Gastroesophageal sphincter (tissue), 4 donors: ENCODE results near the gene GGTLC2. TPM values are rescaled to one million over a fixed set of nuclear protein-coding genes. Genes with fewer than 3 reads are reported as not detected.
"Not testable (repeated sequence)": the region's sequence is repeated elsewhere in the genome, so short reads cannot be mapped to it uniquely, and the experiment has no call there.

Source experiments
- ATAC-seq: fragments of 150-250 bp; one replicate; pipeline ENCODE4 v1.9.1; 2016; ENCODE audit warnings: mild to moderate bottlenecking, moderate library complexity
- H3K27ac ChIP-seq, 4 donors: fragments of 200-600 bp; sonication (generic) in 3 of 4; 1 replicate in 3 of 4; 2 replicates in 1 of 4; pipeline ENCODE4 v1.5.1; 2016 to 2019
- H3K27me3 ChIP-seq: fragments of 200-600 bp; sonication (generic); one replicate; pipeline ENCODE4 v1.5.1; 2019
- H3K36me3 ChIP-seq, 2 donors: fragments of 200-600 bp; sonication (generic); one replicate each; pipeline ENCODE4 v1.5.1; 2019; ENCODE audit warnings: control low read depth in 1 of 2
- H3K4me1 ChIP-seq, 3 donors: fragments of 200-600 bp; sonication (generic); 1 replicate in 2 of 3; 2 replicates in 1 of 3; pipeline ENCODE4 v1.5.1; 2016 to 2019; ENCODE audit warnings: control low read depth in 2 of 3
- H3K4me3 ChIP-seq, 2 donors: fragments of 200-600 bp; sonication (generic); one replicate each; pipeline ENCODE4 v1.5.1; 2019; ENCODE audit warnings: mild to moderate bottlenecking in 1 of 2, moderate library complexity in 1 of 2
- H3K9me3 ChIP-seq, 3 donors: fragments of 200-600 bp; sonication (generic); one replicate each; pipeline ENCODE4 v1.5.1; 2017 to 2019; ENCODE audit warnings: control low read depth in 2 of 3
- CTCF ChIP-seq, 4 experiments: fragments of 200-600 bp in 2 of 4; fragments of 450-650 bp in 2 of 4; sonication (generic) in 1 of 4; IDR thresholded peaks; one replicate each; pipeline ENCODE4 v1.5.1; 2017 to 2019; ENCODE audit warnings: antibody characterized with exemption in 4 of 4, mild to moderate bottlenecking in 2 of 4, moderate library complexity in 2 of 4
- WGBS, 2 donors: methylation state at CpG; one replicate each; pipeline ENCODE4 v1.1.5; 2018; ENCODE audit warnings: low coverage in 1 of 2; 5-methylcytosine and 5-hydroxymethylcytosine counted together
- total RNA-seq, 4 donors: library from RNA; depleted of rRNA; stranded (reverse); fragments of >200 nt; gene quantifications; one replicate each; pipeline ENCODE4 v1.1.0, GENCODE V29; 2016

Gene GGTLC2
- total RNA-seq, 4 donors from 2014 or later, result not detected

DNA sequence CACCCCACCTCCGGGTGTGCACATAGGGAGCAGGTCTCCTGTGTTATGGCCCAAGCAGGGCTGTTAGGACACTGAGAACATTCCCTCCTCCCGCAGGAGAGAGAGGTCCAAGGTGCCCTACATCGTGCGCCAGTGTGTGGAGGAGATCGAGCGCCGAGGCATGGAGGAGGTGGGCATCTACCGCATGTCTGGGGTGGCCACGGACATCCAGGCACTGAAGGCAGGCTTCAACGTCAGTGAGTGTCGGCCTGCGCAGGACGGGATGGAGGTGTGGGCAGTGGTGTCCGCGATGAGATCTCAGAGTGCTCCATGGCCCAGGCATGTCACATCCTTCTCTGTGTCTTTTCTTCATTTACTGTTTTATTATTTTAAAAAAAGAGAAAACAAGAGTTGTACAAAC lies 12.2 kb upstream of the GGTLC2 start:
- H3K4me1 ChIP-seq, ATAC-seq, H3K27me3 ChIP-seq, H3K36me3 ChIP-seq, H3K9me3 ChIP-seq, H3K27ac ChIP-seq, H3K4me3 ChIP-seq: not testable (repeated sequence)
- WGBS, 2 donors, result no CpG with 5 or more reads among the region's 15 CpGs

- not testable (repeated sequence) for H3K27ac ChIP-seq
Measured at GRCh38 chr22:22633533-22633932, 10.9 kb upstream of the GGTLC2 start.

DNA sequence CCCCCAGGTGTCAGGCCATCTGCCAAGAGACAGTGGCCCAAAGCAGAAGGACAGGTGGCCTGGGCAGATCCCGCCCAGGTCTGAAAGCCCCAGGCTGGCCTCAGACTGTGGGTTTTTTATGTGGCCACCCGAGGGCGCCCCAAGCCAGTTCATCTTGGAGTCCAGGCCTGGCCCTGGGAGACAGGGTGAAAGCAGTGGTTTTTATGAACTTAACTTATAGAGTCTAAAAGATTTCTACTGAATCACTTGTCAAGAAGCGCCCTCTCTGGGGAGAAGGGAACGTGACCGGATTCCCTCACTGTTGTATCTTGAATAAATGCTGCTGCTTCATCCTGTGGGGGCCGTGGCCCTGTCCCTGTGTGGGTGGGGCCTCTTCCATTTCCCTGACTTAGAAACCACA lies 8.2 kb upstream of the GGTLC2 start:
- WGBS, 2 donors, result no CpG with 5 or more reads among the region's 7 CpGs
- H3K27me3 ChIP-seq, H3K36me3 ChIP-seq, H3K9me3 ChIP-seq, ATAC-seq, H3K4me1 ChIP-seq, H3K27ac ChIP-seq, H3K4me3 ChIP-seq: not testable (repeated sequence)
- peak in 1 of 4 experiments; percentile 25 for TF ChIP-seq CTCF (IDR thresholded peaks at IDR 0.05)

More at GRCh38 chr22:22633533-22633932, 10.9 kb upstream of the GGTLC2 start:
- no CpG with 5 or more reads among the region's 14 CpGs for WGBS, 2 donors
- not testable (repeated sequence) for H3K9me3 ChIP-seq, H3K36me3 ChIP-seq, ATAC-seq, H3K4me1 ChIP-seq, H3K4me3 ChIP-seq, H3K27me3 ChIP-seq

DNA sequence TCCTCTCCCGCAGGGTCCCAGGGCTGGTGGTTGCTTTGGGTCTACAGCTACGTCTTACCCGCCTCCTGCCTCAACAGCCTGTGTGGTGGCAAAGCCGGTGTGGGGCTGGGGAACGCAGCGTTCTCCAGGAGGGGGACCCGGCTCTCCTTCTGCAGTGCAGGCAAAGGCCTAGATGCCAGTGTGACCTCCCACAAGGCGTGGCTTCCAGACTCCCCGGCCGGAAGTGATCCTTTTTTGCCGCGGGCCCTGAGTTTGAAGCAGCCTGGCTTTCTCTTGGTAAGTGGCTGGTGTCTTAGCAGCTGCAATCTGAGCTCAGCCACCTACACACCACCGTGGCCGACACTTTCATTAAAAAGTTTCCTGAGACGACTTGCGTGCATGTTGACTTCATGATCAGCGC lies 6.1 kb upstream of the GGTLC2 start:
- 60% methylated on average over 2 of the region's 17 CpGs; no CpG with 5 or more reads in 1 of the 2 donors for WGBS, 2 donors

DNA sequence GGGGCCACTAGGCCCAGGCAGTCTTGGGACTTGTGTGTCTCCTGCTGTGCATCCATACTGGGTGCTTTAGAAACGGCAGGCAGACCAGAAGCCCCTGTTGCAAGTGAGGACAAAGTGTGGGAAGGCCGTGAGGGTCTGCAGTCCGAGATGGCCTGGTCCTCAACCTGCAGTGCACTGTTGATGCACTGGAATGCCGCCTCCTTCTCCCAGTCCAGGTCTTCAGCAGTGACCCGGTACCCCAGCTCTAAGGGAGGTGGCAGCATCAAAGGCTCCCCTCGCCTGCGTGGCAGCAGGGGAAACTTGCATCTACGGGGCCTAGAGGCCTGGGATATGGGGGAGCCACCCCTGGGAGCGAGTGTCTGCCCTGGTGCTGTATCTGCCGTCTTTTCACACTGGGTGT lies 2.2 kb upstream of the GGTLC2 start:
- H3K9me3 ChIP-seq, H3K27ac ChIP-seq, H3K4me3 ChIP-seq, H3K27me3 ChIP-seq, H3K36me3 ChIP-seq, H3K4me1 ChIP-seq, ATAC-seq: not testable (repeated sequence)
- no CpG with 5 or more reads among the region's 10 CpGs for WGBS, 2 donors

More for the DNA sequence above, 6.1 kb upstream of the GGTLC2 start:
- ATAC-seq, H3K4me3 ChIP-seq, H3K4me1 ChIP-seq, H3K27me3 ChIP-seq, H3K36me3 ChIP-seq, H3K27ac ChIP-seq, H3K9me3 ChIP-seq: not testable (repeated sequence)

DNA sequence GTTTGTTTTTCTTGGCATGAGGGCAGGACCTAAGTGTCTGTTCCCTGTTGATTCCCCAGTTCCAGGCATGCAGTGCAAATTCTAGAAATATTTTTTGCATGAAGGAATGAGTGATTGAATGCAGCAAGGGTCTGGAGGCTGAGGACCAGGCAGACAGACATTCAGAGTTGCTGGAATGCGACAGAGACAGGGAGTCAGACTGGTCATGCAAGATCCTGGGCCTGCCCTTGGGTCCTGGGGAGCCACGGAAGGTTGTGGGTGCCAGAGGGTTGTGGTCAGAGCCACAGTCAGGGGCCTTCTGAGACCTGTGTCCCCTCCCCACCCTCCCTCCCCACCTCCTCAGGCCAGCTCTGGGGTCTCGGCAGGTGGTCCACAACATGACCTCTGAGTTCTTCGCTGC lies 1.6 kb downstream of the GGTLC2 start:
- H3K27ac ChIP-seq, H3K36me3 ChIP-seq, H3K4me3 ChIP-seq, H3K9me3 ChIP-seq, ATAC-seq, H3K27me3 ChIP-seq, H3K4me1 ChIP-seq: not testable (repeated sequence)
- WGBS, 2 donors, result no CpG with 5 or more reads among the region's 4 CpGs

- H3K4me1 ChIP-seq, H3K27ac ChIP-seq, H3K9me3 ChIP-seq, H3K36me3 ChIP-seq, H3K27me3 ChIP-seq, H3K4me3 ChIP-seq, ATAC-seq: not testable (repeated sequence)
- WGBS, 2 donors, result no CpG with 5 or more reads among the region's 12 CpGs
- TF ChIP-seq CTCF (IDR thresholded peaks at IDR 0.05), result peak in 3 of 4 experiments; percentile 31 to 49 (median 49)
Measured at GRCh38 chr22:22647952-22648351, 3.5 kb downstream of the GGTLC2 start.

DNA sequence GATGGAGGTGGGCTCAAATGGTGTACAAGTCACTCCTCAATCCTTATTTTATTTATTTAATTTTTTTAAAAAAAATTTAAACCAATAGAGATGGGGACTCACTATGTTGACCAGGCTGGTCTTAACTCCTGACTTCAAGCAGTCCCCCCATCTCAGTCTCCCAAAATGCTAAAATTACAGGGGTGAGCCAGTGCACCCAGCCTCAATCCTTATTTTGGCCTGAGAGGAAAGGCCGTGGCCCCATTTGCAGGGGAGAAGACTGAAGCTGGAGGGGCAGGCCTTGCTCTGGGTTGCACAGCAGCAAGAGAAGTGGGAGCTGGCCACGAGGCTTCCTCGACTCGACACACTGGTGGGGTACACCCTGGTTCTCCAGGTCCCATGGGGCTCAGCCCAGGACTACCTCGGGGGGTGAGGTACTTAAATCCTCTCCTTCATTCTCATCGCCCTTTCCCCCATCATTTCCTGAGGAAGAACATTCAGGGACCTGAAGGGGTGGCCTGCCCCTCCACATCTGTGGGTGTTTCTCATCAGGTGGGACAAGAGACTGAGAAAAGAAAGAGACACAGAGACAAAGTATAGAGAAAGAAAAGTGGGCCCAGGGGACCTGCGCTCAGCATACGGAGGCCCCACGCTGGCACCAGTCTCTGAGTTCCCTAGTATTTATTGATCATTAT lies 4.6 kb downstream of the GGTLC2 start:
- H3K4me1 ChIP-seq, H3K27ac ChIP-seq, H3K27me3 ChIP-seq, ATAC-seq, H3K36me3 ChIP-seq, H3K4me3 ChIP-seq, H3K9me3 ChIP-seq: not testable (repeated sequence)
- 100% methylated on average over 4 of the region's 9 CpGs; no CpG with 5 or more reads in 1 of the 2 donors for WGBS, 2 donors

- not testable (repeated sequence) for H3K4me1 ChIP-seq, H3K27me3 ChIP-seq, H3K9me3 ChIP-seq, H3K36me3 ChIP-seq, ATAC-seq, H3K4me3 ChIP-seq, H3K27ac ChIP-seq
- WGBS, 2 donors, result 56% methylated on average over 3 of the region's 8 CpGs; no CpG with 5 or more reads in 1 of the 2 donors
Measured at GRCh38 chr22:22649761-22650160, 5.3 kb downstream of the GGTLC2 start.

GRCh38 chr22:22650398-22650797 lies 6.0 kb downstream of the GGTLC2 start:
- H3K4me1 ChIP-seq, H3K27ac ChIP-seq, H3K27me3 ChIP-seq, ATAC-seq, H3K4me3 ChIP-seq, H3K9me3 ChIP-seq, H3K36me3 ChIP-seq: not testable (repeated sequence)
- no CpG with 5 or more reads among the region's 9 CpGs for whole genome bisulfite sequencing, 2 donors

DNA sequence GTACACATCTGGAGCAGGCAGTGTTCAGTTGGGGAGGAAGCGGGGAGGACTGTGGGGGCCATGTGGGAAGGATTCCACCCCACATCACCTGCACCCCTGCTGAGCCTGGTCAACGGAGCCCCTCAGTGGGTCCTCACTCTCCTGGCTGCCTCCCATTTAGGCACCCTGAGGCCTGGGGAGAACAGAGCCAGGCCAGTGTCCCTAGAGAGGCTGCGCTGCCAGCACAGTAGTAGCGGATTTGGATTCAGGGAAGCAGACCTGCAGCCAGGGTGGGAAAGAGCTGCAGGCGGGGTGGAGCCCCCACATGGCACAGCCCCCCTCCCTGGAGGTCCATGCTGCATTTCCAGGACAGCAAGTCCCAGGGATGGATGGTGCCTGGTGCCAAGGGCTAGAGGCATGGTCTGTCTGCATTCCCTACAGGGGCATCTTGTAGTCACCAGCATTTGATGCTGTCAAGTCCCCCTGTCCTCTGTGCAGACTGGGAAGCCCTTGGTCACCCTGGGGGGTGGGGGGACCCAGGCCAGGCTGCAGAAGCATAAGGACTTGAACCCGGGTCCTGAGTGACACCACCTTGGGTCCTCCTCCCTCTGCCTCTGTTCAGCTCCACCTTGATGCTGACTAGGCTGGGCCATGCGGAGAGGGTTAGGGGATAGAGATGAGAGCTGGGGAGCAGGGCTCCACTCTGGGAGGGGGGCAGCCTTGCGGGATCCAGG lies 6.5 kb downstream of the GGTLC2 start:
- not testable (repeated sequence) for H3K9me3 ChIP-seq, H3K27ac ChIP-seq, H3K27me3 ChIP-seq, H3K36me3 ChIP-seq, ATAC-seq, H3K4me3 ChIP-seq, H3K4me1 ChIP-seq
- no CpG with 5 or more reads among the region's 8 CpGs for WGBS, 2 donors

DNA sequence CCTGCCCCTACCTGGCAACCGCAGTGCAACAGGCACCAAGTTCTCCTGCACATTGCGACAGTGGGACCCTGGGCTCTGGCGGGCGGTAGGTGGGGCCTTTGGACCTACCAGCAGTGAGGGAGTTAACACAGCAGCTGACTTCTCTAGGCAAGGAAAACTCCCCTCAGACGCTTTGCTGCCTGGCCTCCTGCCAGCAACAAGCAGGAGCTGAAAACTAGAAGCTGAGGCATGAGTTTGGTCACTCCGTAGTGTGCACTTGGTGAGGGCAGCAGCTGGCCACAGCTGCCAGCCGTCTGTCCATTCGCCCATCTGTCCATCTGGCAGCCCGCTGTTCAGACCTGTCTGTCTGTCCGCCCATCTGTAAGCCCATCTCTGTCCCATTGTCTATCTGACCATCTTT lies 7.2 kb downstream of the GGTLC2 start:
- not testable (repeated sequence) for H3K27me3 ChIP-seq, H3K9me3 ChIP-seq, ATAC-seq, H3K27ac ChIP-seq, H3K4me3 ChIP-seq, H3K4me1 ChIP-seq, H3K36me3 ChIP-seq
- 29% methylated on average over 5 of the region's 10 CpGs; no CpG with 5 or more reads in 1 of the 2 donors for WGBS, 2 donors
